ENCODE data around the gene NACC2.

DNA sequence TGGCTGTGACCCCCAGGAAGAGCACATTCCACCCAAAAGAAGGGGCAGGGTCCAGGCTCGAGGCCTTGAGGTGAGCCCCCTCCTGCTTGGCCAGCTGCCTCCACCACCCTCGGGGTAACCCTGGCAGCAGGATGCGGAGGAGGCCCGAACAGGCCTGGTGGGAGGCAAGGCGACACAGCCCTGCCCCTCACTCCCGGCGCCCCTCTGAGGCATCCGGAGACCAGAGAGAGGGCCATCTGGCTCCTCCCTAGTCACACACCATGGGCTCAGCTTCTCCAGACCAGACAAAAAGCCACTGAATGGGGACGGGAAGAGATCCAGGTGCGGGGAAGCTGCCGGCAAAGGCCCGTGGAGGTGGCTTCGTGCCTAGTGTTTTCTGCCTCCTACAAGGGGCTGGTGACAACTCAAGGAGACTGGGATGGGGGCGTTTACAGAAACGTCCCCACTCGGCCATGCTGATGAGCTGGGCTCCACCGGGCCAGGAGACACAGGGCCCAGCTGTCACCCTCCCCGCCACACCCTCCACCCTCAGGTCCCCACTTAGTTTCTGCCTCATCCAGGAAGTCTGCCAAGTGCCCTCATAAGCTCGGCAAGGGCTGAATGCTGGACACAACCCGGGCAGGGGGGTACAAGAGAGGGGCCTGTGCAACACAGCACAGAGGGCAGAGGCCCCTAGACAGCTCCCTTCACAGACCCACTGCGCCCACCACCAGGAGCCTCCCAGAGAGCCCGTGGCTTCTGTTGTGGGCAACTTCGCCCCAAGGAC, 41.9 kb downstream of the NACC2 start:
- TF ChIP-seq, protein P1, sequence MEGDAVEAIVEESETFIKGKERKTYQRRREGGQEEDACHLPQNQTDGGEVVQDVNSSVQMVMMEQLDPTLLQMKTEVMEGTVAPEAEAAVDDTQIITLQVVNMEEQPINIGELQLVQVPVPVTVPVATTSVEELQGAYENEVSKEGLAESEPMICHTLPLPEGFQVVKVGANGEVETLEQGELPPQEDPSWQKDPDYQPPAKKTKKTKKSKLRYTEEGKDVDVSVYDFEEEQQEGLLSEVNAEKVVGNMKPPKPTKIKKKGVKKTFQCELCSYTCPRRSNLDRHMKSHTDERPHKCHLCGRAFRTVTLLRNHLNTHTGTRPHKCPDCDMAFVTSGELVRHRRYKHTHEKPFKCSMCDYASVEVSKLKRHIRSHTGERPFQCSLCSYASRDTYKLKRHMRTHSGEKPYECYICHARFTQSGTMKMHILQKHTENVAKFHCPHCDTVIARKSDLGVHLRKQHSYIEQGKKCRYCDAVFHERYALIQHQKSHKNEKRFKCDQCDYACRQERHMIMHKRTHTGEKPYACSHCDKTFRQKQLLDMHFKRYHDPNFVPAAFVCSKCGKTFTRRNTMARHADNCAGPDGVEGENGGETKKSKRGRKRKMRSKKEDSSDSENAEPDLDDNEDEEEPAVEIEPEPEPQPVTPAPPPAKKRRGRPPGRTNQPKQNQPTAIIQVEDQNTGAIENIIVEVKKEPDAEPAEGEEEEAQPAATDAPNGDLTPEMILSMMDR (IDR thresholded peaks at IDR 0.05), result no peak
- TF ChIP-seq EZH2phosphoT487 (IDR thresholded peaks at IDR 0.05), result no peak

All from neural progenitor cell (in vitro differentiated cells).